OCI-LY7 (cell line): Measurements from ENCODE around the gene CXCR5. TPM values are rescaled to one million over a fixed set of nuclear protein-coding genes. Genes with fewer than 3 reads are reported as not detected.

ENCODE experiments used
- BruUV-seq: library from RNA; stranded (reverse); fragments of 400-500 nt; replicated peaks from 2 replicates; lab custom pipeline; 2021; lab: Mats Ljungman, UMichigan
- CTCF ChIA-PET: fragments of 300-600 bp; sonication (Branson Sonifier 250); formaldehyde crosslinking; loops from one replicate; lab custom pipeline; 2022; ENCODE audit warnings: antibody characterized with exemption; ENCODE audit not compliant: unreplicated experiment; lab: Charles Lee
- POLR2A ChIA-PET: fragments of 300-600 bp; sonication (Branson Sonifier 250); formaldehyde crosslinking; loops from one replicate; lab custom pipeline; 2022; ENCODE audit warnings: antibody characterized with exemption; lab: Charles Lee
- DNase-seq: peaks from one replicate; pipeline ENCODE4 v3.0.0-alpha.2; 2015; ENCODE audit warnings: low spot score
- H2AFZ ChIP-seq: fragments of 200-600 bp; sonication (generic), shearing (Covaris generic); 2 replicates; pipeline ENCODE4 v1.6.1; 2014; ENCODE audit warnings: mild to moderate bottlenecking, antibody characterized with exemption, low read length, moderate library complexity
- H3K27ac ChIP-seq: fragments of 200-600 bp; sonication (generic); 2 replicates; pipeline ENCODE4 v1.5.1; 2014; ENCODE audit warnings: mixed run types, low read depth, mild to moderate bottlenecking, moderate library complexity, low read length, inconsistent platforms; ENCODE audit not compliant: poor library complexity, severe bottlenecking
- H3K36me3 ChIP-seq: fragments of 200-600 bp; sonication (generic); 2 replicates; pipeline ENCODE4 v1.6.1; 2014; ENCODE audit warnings: mild to moderate bottlenecking, antibody characterized with exemption, low read length, moderate library complexity, mixed read lengths; ENCODE audit not compliant: insufficient read depth
- H3K4me1 ChIP-seq: fragments of 200-600 bp; sonication (generic); 2 replicates; pipeline ENCODE4 v1.5.1; 2014; ENCODE audit warnings: mild to moderate bottlenecking, low read length; ENCODE audit not compliant: insufficient read depth, poor library complexity, severe bottlenecking
- H3K4me2 ChIP-seq: fragments of 200-600 bp; sonication (generic); 2 replicates; pipeline ENCODE4 v1.6.1; 2014; ENCODE audit warnings: mild to moderate bottlenecking, low read length
- H3K4me3 ChIP-seq: fragments of 200-600 bp; sonication (generic); 2 replicates; pipeline ENCODE4 v1.5.1; 2014; ENCODE audit warnings: mild to moderate bottlenecking, low read depth, low read length; ENCODE audit not compliant: poor library complexity, severe bottlenecking
- H3K79me2 ChIP-seq: fragments of 200-600 bp; sonication (generic); 2 replicates; pipeline ENCODE4 v1.6.1; 2016; ENCODE audit warnings: low read depth, mild to moderate bottlenecking, low read length, moderate library complexity, mixed read lengths; ENCODE audit not compliant: insufficient read depth
- H3K9me2 ChIP-seq: fragments of 200-600 bp; sonication (generic); 2 replicates; pipeline ENCODE4 v1.6.1; 2016; ENCODE audit warnings: mild to moderate bottlenecking, low read length, mixed read lengths; ENCODE audit not compliant: insufficient read depth
- H3K9me3 ChIP-seq: fragments of 200-600 bp; sonication (generic); 2 replicates; pipeline ENCODE4 v1.6.1; 2014; ENCODE audit warnings: mild to moderate bottlenecking, mixed run types, low read length, mixed read lengths
- H4K20me1 ChIP-seq: fragments of 200-600 bp; sonication (generic); 2 replicates; pipeline ENCODE4 v1.6.1; 2014; ENCODE audit warnings: mild to moderate bottlenecking, antibody characterized with exemption, low read length, moderate library complexity, mixed read lengths; ENCODE audit not compliant: insufficient read depth
- CTCF ChIP-seq: fragments of 200-600 bp; sonication (generic); conservative IDR thresholded peaks from 2 replicates; pipeline ENCODE4 v1.5.1; 2014; ENCODE audit warnings: mild to moderate bottlenecking, antibody characterized with exemption, low read length, moderate library complexity, mixed read lengths
- EZH2phosphoT487 ChIP-seq: fragments of 200-600 bp; sonication (generic); IDR thresholded peaks from 2 replicates; pipeline ENCODE4 v1.6.1; 2018; ENCODE audit warnings: low read depth, borderline replicate concordance, mild to moderate bottlenecking, mixed run types, antibody characterized with exemption, low read length, moderate library complexity, mixed read lengths
- intact Hi-C: fragments of 100-400 bp; cut with micrococcal nuclease; formaldehyde crosslinking; loops from one replicate; pipeline ENCODE4 v1.10.0; 2022; ENCODE audit not compliant: unreplicated experiment
- total RNA-seq, 2 experiments: library from RNA; depleted of rRNA in 1 of 2; stranded (reverse); fragments of >200 nt in 1 of 2; shearing (Covaris generic) in 1 of 2; gene quantifications; 2 replicates each; pipeline ENCODE4 v1.2.3, GENCODE V29; 2014 to 2022

Gene CXCR5
- total RNA-seq, 2 experiments from 2014 or later, result 3.3 to 7.3 TPM

- H3K4me2 ChIP-seq, result peak overlapping the region; percentile 75; the same call in 1 of the 2 replicates
- BruUV-seq, result no TSS peak
- peaks cover 100% of the 10 kb centered on the region for H3K4me1 ChIP-seq
- H3K4me3 ChIP-seq, result no peak overlapping the region
- ChIA-PET CTCF (no interaction called here), POLR2A (no interaction called here)
- no peaks in the 10 kb centered on the region for H3K9me3 ChIP-seq
- no peak for TF ChIP-seq EZH2phosphoT487
- no peak for TF ChIP-seq CTCF
- no peaks in the 10 kb centered on the region for H4K20me1 ChIP-seq
- intact Hi-C loops, result no loop called here
- no peaks in the 10 kb centered on the region for H3K36me3 ChIP-seq
- no peak overlapping the region for H3K27ac ChIP-seq
- no peak overlapping the region for H2AFZ ChIP-seq
- H3K9me2 ChIP-seq, result no peaks in the 10 kb centered on the region
- H3K79me2 ChIP-seq, result no peaks in the 10 kb centered on the region
- DNase-seq, result no peak
These were observed 6.1 kb downstream of the CXCR5 start for GRCh38 chr11:118889797-118890196.

GRCh38 chr11:118892514-118892913 lies 8.8 kb downstream of the CXCR5 start:
- Histone ChIP-seq H3K79me2 (no peaks in the 10 kb centered on the region), H3K4me1 (peaks cover 100% of the 10 kb centered on the region), H4K20me1 (no peaks in the 10 kb centered on the region), H3K9me2 (no peaks in the 10 kb centered on the region), H3K4me3 (peak overlapping the region; percentile 58), H3K4me2 (peak overlapping the region; percentile 96), H3K27ac (peak overlapping the region; percentile 91), H3K9me3 (no peaks in the 10 kb centered on the region), H3K36me3 (no peaks in the 10 kb centered on the region), H2AFZ (no peak overlapping the region; the same call in 1 of the 2 replicates)
- DNase-seq, result peak; percentile 93
- ChIA-PET POLR2A (interaction anchor here (0.6 to 3.8 kb wide), 10 partner anchors 9 to 629 kb away, joined by 3 to 31 read pairs (median 5); partner anchors contain the start of gene CXCR5), CTCF (interaction anchor here (0.6 to 1.6 kb wide), 4 partner anchors 9 to 102 kb away, joined by 3 to 5 read pairs (median 4); partner anchors contain the start of genes CXCR5 and DDX6)
- no TSS peak for BruUV-seq
- TF ChIP-seq EZH2phosphoT487, result no peak
- TF ChIP-seq CTCF, result no peak
- intact Hi-C loops, result loop anchor here (1.0 to 2.0 kb wide), 2 partner anchors 72 to 101 kb away; partner anchors contain the start of gene DDX6

GRCh38 chr11:118892964-118893363 lies 9.3 kb downstream of the CXCR5 start:
- Histone ChIP-seq H3K4me1 (peaks cover 100% of the 10 kb centered on the region), H3K4me3 (peak overlapping the region; percentile 58), H4K20me1 (no peaks in the 10 kb centered on the region), H3K9me2 (no peaks in the 10 kb centered on the region), H3K27ac (peak overlapping the region; percentile 91), H3K4me2 (peak overlapping the region; percentile 96), H2AFZ (no peak overlapping the region; the same call in 1 of the 2 replicates), H3K9me3 (no peaks in the 10 kb centered on the region), H3K36me3 (no peaks in the 10 kb centered on the region), H3K79me2 (no peaks in the 10 kb centered on the region)
- peak; percentile 55 for DNase-seq
- POLR2A ChIA-PET, result interaction anchor here (0.7 to 5.5 kb wide), 9 partner anchors 9 to 630 kb away, joined by 3 to 81 read pairs (median 4); partner anchors contain the start of genes CXCR5 and DDX6
- CTCF ChIA-PET, result interaction anchor here (0.7 to 1.6 kb wide), 4 partner anchors 10 to 102 kb away, joined by 3 to 5 read pairs (median 4); partner anchors contain the start of genes CXCR5 and DDX6
- intact Hi-C loops, result loop anchor here (1.0 to 2.0 kb wide), 2 partner anchors 72 to 102 kb away; partner anchors contain the start of gene DDX6
- BruUV-seq, result TSS peak; percentile 82
- TF ChIP-seq EZH2phosphoT487, result no peak
- TF ChIP-seq CTCF, result no peak
